A673 (cell line): ENCODE results near the gene AOPEP. TPM values are rescaled to one million over a fixed set of nuclear protein-coding genes. Genes with fewer than 3 reads are reported as not detected.

ENCODE experiments used
- BruUV-seq: library from RNA; stranded (reverse); fragments of 400-500 nt; replicated peaks from 2 replicates; lab custom pipeline; 2021; lab: Mats Ljungman, UMichigan
- CTCF ChIA-PET: fragments of 300-600 bp; sonication (Branson Sonifier 250); formaldehyde crosslinking; loops from one replicate; lab custom pipeline; 2022; ENCODE audit warnings: antibody characterized with exemption; lab: Charles Lee
- POLR2A ChIA-PET: fragments of 300-600 bp; sonication (Branson Sonifier 250); formaldehyde crosslinking; loops from one replicate; lab custom pipeline; 2022; ENCODE audit warnings: antibody characterized with exemption; ENCODE audit not compliant: low non-redundant PET; lab: Charles Lee
- DNase-seq: peaks from one replicate; pipeline ENCODE4 v3.0.0-alpha.2; 2015; ENCODE audit warnings: low spot score
- H3K27ac ChIP-seq: fragments of 200-600 bp; sonication (generic); 2 replicates; pipeline ENCODE4 v1.5.1; 2016; ENCODE audit warnings: mixed run types, low read depth, mild to moderate bottlenecking, mixed read lengths, antibody characterized with exemption, low read length; ENCODE audit not compliant: poor library complexity, severe bottlenecking
- H3K27me3 ChIP-seq: fragments of 200-600 bp; sonication (generic); replicated peaks from 2 replicates; pipeline ENCODE4 v1.6.1; 2017; ENCODE audit warnings: mixed run types, low read depth, mild to moderate bottlenecking, mixed read lengths, antibody characterized with exemption, low read length; ENCODE audit not compliant: insufficient read depth, poor library complexity
- H3K36me3 ChIP-seq: fragments of 200-600 bp; sonication (generic); 2 replicates; pipeline ENCODE4 v1.6.1; 2016; ENCODE audit warnings: mixed run types, mild to moderate bottlenecking, mixed read lengths, antibody characterized with exemption, low read length; ENCODE audit not compliant: insufficient read depth, poor library complexity, severe bottlenecking
- H3K4me1 ChIP-seq: fragments of 200-600 bp; sonication (generic); 2 replicates; pipeline ENCODE4 v1.6.1; 2017; ENCODE audit warnings: mixed run types, mild to moderate bottlenecking, mixed read lengths, antibody characterized with exemption, low read length; ENCODE audit not compliant: insufficient read depth, poor library complexity, severe bottlenecking
- H3K4me3 ChIP-seq: fragments of 200-600 bp; sonication (generic); 2 replicates; pipeline ENCODE4 v1.5.1; 2016; ENCODE audit warnings: low read depth, mixed run types, mild to moderate bottlenecking, mixed read lengths, low read length; ENCODE audit not compliant: poor library complexity, severe bottlenecking
- H3K9me3 ChIP-seq: fragments of 200-600 bp; sonication (generic); 2 replicates; pipeline ENCODE4 v1.6.1; 2016; ENCODE audit warnings: mixed run types, low read depth, mild to moderate bottlenecking, mixed read lengths, antibody characterized with exemption, low read length; ENCODE audit not compliant: poor library complexity, severe bottlenecking
- CTCF ChIP-seq: fragments of 300-800, 200-600 bp; sonication (generic); conservative IDR thresholded peaks from 2 replicates; pipeline ENCODE4 v1.5.1; 2017; ENCODE audit warnings: low read depth, mild to moderate bottlenecking, antibody characterized with exemption, low read length, moderate library complexity, mixed read lengths
- EZH2 ChIP-seq: fragments of 200-600 bp; sonication (generic); IDR thresholded peaks from 2 replicates; pipeline ENCODE4 v1.6.1; 2017; ENCODE audit warnings: borderline replicate concordance, low read depth, mild to moderate bottlenecking, mixed read lengths, antibody characterized with exemption, low read length; ENCODE audit not compliant: poor library complexity, severe bottlenecking
- intact Hi-C: fragments of 100-400 bp; cut with micrococcal nuclease; formaldehyde crosslinking; loops from one replicate; pipeline ENCODE4 v1.10.0; 2022; ENCODE audit not compliant: unreplicated experiment
- total RNA-seq: library from RNA; stranded (reverse); gene quantifications from 2 replicates; pipeline ENCODE4 v1.2.3, GENCODE V29; 2021

The AOPEP gene
- total RNA-seq, 1 experiment from 2014 or later = 17.5 TPM

GRCh38 chr9:94805051-94805489 is 78.6 kb downstream of the AOPEP start:
- peak overlapping the region; percentile 56 for H3K27ac ChIP-seq
- ChIA-PET CTCF (no interaction called here), POLR2A (no interaction called here)
- no TSS peak for BruUV-seq
- no peaks in the 10 kb centered on the region for H3K27me3 ChIP-seq
- no peaks in the 10 kb centered on the region for H3K36me3 ChIP-seq
- intact Hi-C loops = no loop called here
- peaks cover 31% of the 10 kb centered on the region for H3K4me1 ChIP-seq
- TF ChIP-seq EZH2 = no peak
- no peak for TF ChIP-seq CTCF
- no peak overlapping the region for H3K4me3 ChIP-seq
- DNase-seq = peak; percentile 6
- H3K9me3 ChIP-seq = no peaks in the 10 kb centered on the region

- Histone ChIP-seq H3K36me3 (no peaks in the 10 kb centered on the region), H3K4me3 (no peak overlapping the region), H3K4me1 (peaks cover 31% of the 10 kb centered on the region), H3K27ac (peak overlapping the region; percentile 56), H3K9me3 (no peaks in the 10 kb centered on the region), H3K27me3 (no peaks in the 10 kb centered on the region)
- intact Hi-C loops = no loop called here
- POLR2A ChIA-PET = interaction anchor here (0.6 kb wide), 1 partner anchor 320 kb away, joined by 3 read pairs; no protein-coding TSS in a partner anchor
- TF ChIP-seq EZH2 = no peak
- TF ChIP-seq CTCF = no peak
- BruUV-seq = no TSS peak
- CTCF ChIA-PET = no interaction called here
- DNase-seq = peak; percentile 81
Measured at GRCh38 chr9:94805585-94805984, 79.1 kb downstream of the AOPEP start.

GRCh38 chr9:94806307-94806893 is 79.9 kb downstream of the AOPEP start:
- Histone ChIP-seq H3K36me3 (no peaks in the 10 kb centered on the region), H3K27me3 (no peaks in the 10 kb centered on the region), H3K27ac (peak overlapping the region; percentile 56), H3K9me3 (no peaks in the 10 kb centered on the region), H3K4me1 (peaks cover 31% of the 10 kb centered on the region), H3K4me3 (no peak overlapping the region)
- BruUV-seq = no TSS peak
- ChIA-PET POLR2A (no interaction called here), CTCF (no interaction called here)
- TF ChIP-seq EZH2 (no peak), CTCF (no peak)
- intact Hi-C loops = no loop called here
- peak; percentile 41 for DNase-seq
